Measurements from ENCODE around the gene IFNAR2.
"Not testable (repeated sequence)": the region's sequence is repeated elsewhere in the genome, so short reads cannot be mapped to it uniquely, and the experiment has no call there.

Gene IFNAR2

DNA sequence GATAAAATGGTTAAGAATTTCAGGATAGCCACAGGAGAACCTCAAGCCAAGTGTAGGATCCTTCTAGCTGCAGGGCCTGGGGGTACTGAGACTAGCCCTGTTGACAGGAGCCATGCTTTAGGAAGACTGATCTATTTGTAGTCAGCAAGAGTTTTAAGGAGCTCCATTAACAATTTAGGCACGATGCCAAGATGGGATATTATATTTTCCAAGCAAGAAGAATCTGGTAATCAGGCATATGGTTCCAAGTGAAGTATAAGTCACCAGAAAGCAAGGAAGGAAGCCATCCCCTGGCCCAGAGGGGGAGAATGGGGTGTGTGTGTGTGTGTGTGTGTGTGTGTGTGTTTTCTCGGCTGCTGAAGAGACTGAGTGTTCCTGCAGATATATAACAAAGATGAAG lies 7.0 kb downstream of the IFNAR2 start:
- Histone ChIP-seq H3K27ac (no peak overlapping the region), H3K9me3 (ENCODE audit: low read depth, low read length) (no peaks in the 10 kb centered on the region), H3K9ac (ENCODE audit: insufficient read length) (no peak overlapping the region), H3K36me3 (ENCODE audit: insufficient read depth, low read length) (no peaks in the 10 kb centered on the region), H3K4me3 (no peak overlapping the region)
- peak; percentile 63 for DNase-seq (ENCODE audit: low read depth, low spot score)
- no peak for TF ChIP-seq POLR2AphosphoS5 (IDR thresholded peaks at IDR 0.05; ENCODE audit: borderline replicate concordance, low read depth, low read length)
- no peak for TF ChIP-seq EZH2 (IDR thresholded peaks at IDR 0.05)
- no peak for TF ChIP-seq FOXP2 (optimal IDR thresholded peaks at IDR 0.05; ENCODE audit: control extremely low read depth, extremely low read length, insufficient read depth)

DNA sequence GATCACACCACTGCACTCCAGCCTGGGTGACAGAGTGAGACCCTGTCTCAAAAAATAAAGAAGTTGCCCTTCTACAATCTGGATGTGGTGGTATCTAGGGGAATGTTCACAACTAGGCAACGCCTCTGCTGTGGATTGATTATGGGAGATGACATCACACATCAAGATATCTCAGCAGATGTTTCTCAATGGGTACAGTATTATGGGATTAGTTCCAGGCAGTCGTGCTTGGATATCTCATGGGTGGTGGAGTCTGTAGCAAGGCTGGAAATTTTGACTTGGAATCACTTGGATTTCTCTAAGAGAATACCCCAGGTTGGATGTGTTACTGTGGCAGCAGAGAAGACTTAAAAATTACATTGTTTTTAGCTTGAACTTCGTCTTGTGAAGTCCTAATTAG lies 7.7 kb downstream of the IFNAR2 start:
- Histone ChIP-seq H3K9ac (ENCODE audit: insufficient read length) (no peak overlapping the region), H3K27ac (no peak overlapping the region), H3K9me3 (ENCODE audit: low read depth, low read length) (no peaks in the 10 kb centered on the region), H3K36me3 (ENCODE audit: insufficient read depth, low read length) (no peaks in the 10 kb centered on the region), H3K4me3 (no peak overlapping the region)
- DNase-seq (ENCODE audit: low read depth, low spot score): no peak
- TF ChIP-seq POLR2AphosphoS5 (IDR thresholded peaks at IDR 0.05; ENCODE audit: borderline replicate concordance, low read depth, low read length) (no peak), FOXP2 (optimal IDR thresholded peaks at IDR 0.05; ENCODE audit: control extremely low read depth, extremely low read length, insufficient read depth) (no peak), EZH2 (IDR thresholded peaks at IDR 0.05) (no peak)

GRCh38 chr21:33238146-33238545 lies 8.4 kb downstream of the IFNAR2 start:
- Histone ChIP-seq H3K9me3 (ENCODE audit: low read depth, low read length) (no peaks in the 10 kb centered on the region), H3K4me3 (no peak overlapping the region), H3K36me3 (ENCODE audit: insufficient read depth, low read length) (no peaks in the 10 kb centered on the region), H3K27ac (no peak overlapping the region), H3K9ac (ENCODE audit: insufficient read length) (no peak overlapping the region)
- TF ChIP-seq FOXP2 (optimal IDR thresholded peaks at IDR 0.05; ENCODE audit: control extremely low read depth, extremely low read length, insufficient read depth) (no peak), EZH2 (IDR thresholded peaks at IDR 0.05) (no peak), POLR2AphosphoS5 (IDR thresholded peaks at IDR 0.05; ENCODE audit: borderline replicate concordance, low read depth, low read length) (no peak)
- DNase-seq (ENCODE audit: low read depth, low spot score): no peak

GRCh38 chr21:33238565-33239255 lies 9.0 kb downstream of the IFNAR2 start:
- Histone ChIP-seq H3K27ac (no peak overlapping the region), H3K9ac (ENCODE audit: insufficient read length) (no peak overlapping the region), H3K36me3 (ENCODE audit: insufficient read depth, low read length) (no peaks in the 10 kb centered on the region), H3K4me3 (no peak overlapping the region), H3K9me3 (ENCODE audit: low read depth, low read length) (no peaks in the 10 kb centered on the region)
- no peak for DNase-seq (ENCODE audit: low read depth, low spot score)
- TF ChIP-seq FOXP2 (optimal IDR thresholded peaks at IDR 0.05; ENCODE audit: control extremely low read depth, extremely low read length, insufficient read depth) (no peak), EZH2 (IDR thresholded peaks at IDR 0.05) (no peak), POLR2AphosphoS5 (IDR thresholded peaks at IDR 0.05; ENCODE audit: borderline replicate concordance, low read depth, low read length) (no peak)

DNA sequence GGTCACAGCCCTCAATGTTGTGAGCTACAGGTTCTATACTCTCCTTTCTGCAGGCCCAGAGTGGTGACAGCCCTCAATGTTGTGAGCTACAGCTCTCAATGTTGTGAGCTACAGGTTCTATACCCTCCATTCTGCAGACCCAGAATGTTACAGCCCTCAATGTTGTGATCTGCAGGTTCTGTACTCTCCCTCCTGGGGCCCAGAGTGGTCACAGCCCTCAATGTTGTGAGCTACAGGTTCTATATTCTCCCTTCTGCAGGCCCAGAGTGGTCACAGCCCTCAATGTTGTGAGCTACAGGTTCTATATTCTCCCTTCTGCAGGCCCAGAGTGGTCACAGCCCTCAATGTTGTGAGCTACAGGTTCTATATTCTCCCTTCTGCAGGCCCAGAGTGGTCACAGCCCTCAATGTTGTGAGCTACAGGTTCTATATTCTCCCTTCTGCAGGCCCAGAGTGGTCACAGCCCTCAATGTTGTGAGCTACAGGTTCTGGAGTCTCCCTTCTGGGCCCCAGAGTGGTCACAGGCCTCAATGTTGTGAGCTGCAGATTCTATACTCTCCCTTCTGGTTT lies 9.9 kb downstream of the IFNAR2 start:
- H3K9me3 ChIP-seq (ENCODE audit: low read depth, low read length); H3K9ac ChIP-seq (ENCODE audit: insufficient read length); H3K27ac ChIP-seq: not testable (repeated sequence)

DNA sequence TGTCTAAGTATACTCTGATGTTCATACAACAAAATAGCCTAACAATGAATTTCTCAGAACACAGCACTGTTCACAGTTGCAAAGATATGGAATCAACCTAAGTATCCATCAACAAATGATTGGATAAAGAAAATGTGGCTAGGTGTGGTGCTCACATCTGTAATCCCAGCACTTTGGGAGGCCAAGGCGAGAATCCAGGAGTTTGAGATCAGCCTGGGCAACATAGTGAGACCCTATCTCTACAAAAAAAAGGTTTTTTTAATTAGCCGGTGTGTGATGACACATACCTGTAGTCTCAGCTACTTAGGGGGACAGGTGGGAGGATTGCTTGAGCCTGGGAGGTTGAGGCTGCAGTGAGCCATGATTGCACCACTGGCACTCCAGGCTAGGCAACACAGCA lies 10.7 kb downstream of the IFNAR2 start:
- Histone ChIP-seq H3K9ac (ENCODE audit: insufficient read length) (no peak overlapping the region), H3K9me3 (ENCODE audit: low read depth, low read length) (no peaks in the 10 kb centered on the region), H3K36me3 (ENCODE audit: insufficient read depth, low read length) (peaks cover 6% of the 10 kb centered on the region; the same call in 1 of the 2 replicates), H3K4me3 (no peak overlapping the region), H3K27ac (no peak overlapping the region)
- no peak for TF ChIP-seq FOXP2 (optimal IDR thresholded peaks at IDR 0.05; ENCODE audit: control extremely low read depth, extremely low read length, insufficient read depth)
- TF ChIP-seq EZH2 (IDR thresholded peaks at IDR 0.05): no peak
- no peak for TF ChIP-seq POLR2AphosphoS5 (IDR thresholded peaks at IDR 0.05; ENCODE audit: borderline replicate concordance, low read depth, low read length)
- no peak for DNase-seq (ENCODE audit: low read depth, low spot score)

More for the DNA sequence above, 9.9 kb downstream of the IFNAR2 start:
- H3K36me3 ChIP-seq (ENCODE audit: insufficient read depth, low read length); DNase-seq (ENCODE audit: low read depth, low spot score); H3K4me3 ChIP-seq: not testable (repeated sequence)

- H3K36me3 ChIP-seq (ENCODE audit: insufficient read depth, low read length): peaks cover 17% of the 10 kb centered on the region
- no peak overlapping the region for H3K4me3 ChIP-seq
- no peak overlapping the region for H3K27ac ChIP-seq
- H3K9ac ChIP-seq (ENCODE audit: insufficient read length): no peak overlapping the region
- H3K9me3 ChIP-seq (ENCODE audit: low read depth, low read length): no peaks in the 10 kb centered on the region
- TF ChIP-seq FOXP2 (optimal IDR thresholded peaks at IDR 0.05; ENCODE audit: control extremely low read depth, extremely low read length, insufficient read depth) (no peak), POLR2AphosphoS5 (IDR thresholded peaks at IDR 0.05; ENCODE audit: borderline replicate concordance, low read depth, low read length) (no peak), EZH2 (IDR thresholded peaks at IDR 0.05) (no peak)
- DNase-seq (ENCODE audit: low read depth, low spot score): no peak
Measured at GRCh38 chr21:33241846-33242245, 12.1 kb downstream of the IFNAR2 start.

GRCh38 chr21:33242846-33243245 lies 13.1 kb downstream of the IFNAR2 start:
- H3K36me3 ChIP-seq (ENCODE audit: insufficient read depth, low read length): peaks cover 24% of the 10 kb centered on the region
- H3K27ac ChIP-seq; H3K9me3 ChIP-seq (ENCODE audit: low read depth, low read length); H3K4me3 ChIP-seq; H3K9ac ChIP-seq (ENCODE audit: insufficient read length); DNase-seq (ENCODE audit: low read depth, low spot score): not testable (repeated sequence)
